Esophagus squamous epithelium (tissue), 4 donors: Measurements from ENCODE around the gene MACROH2A2.

Experiments
- POLR2A ChIP-seq, 4 donors: fragments of 450-650 bp; IDR thresholded peaks; one replicate each; pipeline ENCODE4 v1.6.1; 2017; ENCODE audit warnings: antibody characterized with exemption in 4 of 4, mild to moderate bottlenecking in 4 of 4, moderate library complexity in 3 of 4
- TF ChIP-seq, protein P1 (sequence below), 6 experiments: fragments of 450-650 bp in 4 of 6; fragments of 200-600 bp in 2 of 6; sonication (generic) in 2 of 6; IDR thresholded peaks; one replicate each; pipeline ENCODE4 v1.5.1; 2016 to 2019; ENCODE audit warnings: antibody characterized with exemption in 6 of 6, mild to moderate bottlenecking in 4 of 6, moderate library complexity in 4 of 6

DNA sequence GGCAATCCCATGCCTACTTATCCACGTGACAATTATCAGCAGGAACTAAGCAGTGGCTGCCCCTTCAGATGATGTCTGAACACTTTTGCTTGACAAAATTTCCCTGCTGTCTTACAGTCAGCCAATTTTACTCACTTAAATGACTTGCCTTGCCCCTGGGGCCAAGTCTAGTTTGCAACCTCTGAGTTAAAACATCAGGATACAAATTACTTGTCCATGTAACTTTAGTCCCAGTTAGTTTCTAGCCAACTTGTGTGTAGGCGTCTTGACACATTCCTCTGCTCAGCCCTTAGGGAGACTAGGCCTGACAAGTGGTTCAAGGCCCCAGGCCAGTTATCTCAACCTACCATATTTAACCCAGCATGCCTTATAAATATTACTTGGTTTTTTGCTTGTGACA is 105.5 kb downstream of the MACROH2A2 start:
- TF ChIP-seq, protein P1, sequence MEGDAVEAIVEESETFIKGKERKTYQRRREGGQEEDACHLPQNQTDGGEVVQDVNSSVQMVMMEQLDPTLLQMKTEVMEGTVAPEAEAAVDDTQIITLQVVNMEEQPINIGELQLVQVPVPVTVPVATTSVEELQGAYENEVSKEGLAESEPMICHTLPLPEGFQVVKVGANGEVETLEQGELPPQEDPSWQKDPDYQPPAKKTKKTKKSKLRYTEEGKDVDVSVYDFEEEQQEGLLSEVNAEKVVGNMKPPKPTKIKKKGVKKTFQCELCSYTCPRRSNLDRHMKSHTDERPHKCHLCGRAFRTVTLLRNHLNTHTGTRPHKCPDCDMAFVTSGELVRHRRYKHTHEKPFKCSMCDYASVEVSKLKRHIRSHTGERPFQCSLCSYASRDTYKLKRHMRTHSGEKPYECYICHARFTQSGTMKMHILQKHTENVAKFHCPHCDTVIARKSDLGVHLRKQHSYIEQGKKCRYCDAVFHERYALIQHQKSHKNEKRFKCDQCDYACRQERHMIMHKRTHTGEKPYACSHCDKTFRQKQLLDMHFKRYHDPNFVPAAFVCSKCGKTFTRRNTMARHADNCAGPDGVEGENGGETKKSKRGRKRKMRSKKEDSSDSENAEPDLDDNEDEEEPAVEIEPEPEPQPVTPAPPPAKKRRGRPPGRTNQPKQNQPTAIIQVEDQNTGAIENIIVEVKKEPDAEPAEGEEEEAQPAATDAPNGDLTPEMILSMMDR (IDR thresholded peaks at IDR 0.05) = no peak
- no peak for TF ChIP-seq POLR2A (IDR thresholded peaks at IDR 0.05)
